EL (cell line): ENCODE measurements around the gene TLR4.
A peak's percentile ranks its signal among the peaks of the same experiment; 100 is the strongest.

ENCODE experiments used
- DNase-seq: peaks from one replicate; pipeline ENCODE4 v3.0.0-alpha.2; 2016

The TLR4 gene

DNA sequence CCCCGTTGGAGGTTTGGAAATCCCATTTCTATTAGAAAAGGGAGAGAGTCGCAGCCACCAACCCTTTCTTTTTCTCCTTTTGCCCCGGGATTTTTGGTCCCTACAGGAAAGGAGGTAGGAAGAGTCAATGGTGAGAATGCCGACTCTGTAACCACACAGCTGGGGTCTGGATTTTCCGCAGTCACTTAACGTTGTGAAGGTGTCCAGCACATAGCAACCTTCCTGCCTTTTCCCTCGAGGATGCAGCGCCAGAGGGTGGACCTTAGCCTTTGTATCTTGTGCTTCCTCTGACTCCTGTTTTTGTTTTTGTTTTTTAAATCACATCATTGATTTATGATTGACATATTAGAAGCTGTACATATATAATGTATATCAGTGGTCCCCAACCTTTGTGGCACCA, 41.4 kb downstream of the TLR4 start:
- no peak for DNase-seq

DNA sequence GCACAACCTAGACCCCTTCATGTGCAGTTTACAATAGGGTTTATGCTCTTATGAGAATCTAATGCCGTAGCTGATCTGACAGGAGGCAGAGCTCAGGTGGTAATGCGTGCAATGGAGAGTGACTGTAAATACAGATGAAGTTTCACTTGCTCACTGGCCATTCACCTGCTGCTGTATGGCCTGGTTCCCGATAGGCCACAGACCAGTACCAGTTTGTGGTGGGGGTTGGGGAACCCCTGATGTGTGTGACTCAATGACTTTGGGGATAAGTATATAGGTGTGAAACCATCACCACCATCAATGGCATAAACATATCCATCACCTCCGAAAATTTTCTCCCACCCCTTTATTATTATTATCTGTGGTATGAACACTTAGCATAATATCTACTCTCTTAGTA, 42.1 kb downstream of the TLR4 start:
- DNase-seq: no peak

DNA sequence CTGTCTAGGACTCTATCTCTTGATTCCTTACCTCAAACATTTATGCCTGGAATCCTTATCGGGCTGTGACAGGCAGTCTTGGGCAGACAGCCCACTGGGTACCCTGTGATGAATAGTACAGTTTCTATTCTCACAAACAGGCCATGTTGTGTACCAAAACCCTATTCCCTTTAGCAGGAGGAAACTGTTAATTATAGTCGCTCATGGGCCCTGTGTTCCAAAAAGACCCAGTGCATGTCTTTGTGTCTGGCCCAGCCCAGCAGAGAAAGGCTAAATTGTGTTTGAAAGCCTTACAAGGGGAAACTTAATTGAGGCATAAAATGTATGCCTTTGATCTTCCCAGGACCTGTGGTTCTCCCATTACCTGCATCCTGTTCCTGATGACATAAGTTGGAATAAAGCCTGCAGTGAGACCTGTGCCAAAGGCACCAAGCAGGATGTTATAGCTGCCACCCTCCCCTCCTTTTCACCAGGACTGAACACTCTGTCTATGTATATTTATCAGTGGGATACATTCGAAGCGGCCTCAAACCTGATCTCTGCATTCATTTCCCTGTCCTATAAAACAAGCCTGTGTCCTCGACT, 43.3 kb downstream of the TLR4 start:
- no peak for DNase-seq

DNA sequence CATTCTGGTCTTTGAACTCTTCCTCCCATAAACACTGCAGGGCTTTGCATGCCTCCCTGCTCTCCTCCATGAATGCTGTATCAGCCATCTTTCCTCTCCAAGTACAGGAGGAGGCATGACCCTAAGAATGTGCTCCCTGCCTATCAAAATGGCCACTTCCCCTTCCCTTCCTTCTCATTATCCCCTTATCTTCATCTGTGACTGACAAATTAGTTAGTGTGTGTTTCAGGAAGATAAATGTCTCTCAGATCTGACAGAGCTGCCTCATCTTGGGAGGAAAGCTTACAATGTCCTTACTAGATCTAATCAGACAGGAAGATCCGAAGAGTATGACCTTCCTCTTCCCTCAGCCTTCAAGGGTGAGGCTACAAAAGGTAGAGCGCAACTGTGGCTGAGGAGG, 46.2 kb downstream of the TLR4 start:
- no peak for DNase-seq

DNA sequence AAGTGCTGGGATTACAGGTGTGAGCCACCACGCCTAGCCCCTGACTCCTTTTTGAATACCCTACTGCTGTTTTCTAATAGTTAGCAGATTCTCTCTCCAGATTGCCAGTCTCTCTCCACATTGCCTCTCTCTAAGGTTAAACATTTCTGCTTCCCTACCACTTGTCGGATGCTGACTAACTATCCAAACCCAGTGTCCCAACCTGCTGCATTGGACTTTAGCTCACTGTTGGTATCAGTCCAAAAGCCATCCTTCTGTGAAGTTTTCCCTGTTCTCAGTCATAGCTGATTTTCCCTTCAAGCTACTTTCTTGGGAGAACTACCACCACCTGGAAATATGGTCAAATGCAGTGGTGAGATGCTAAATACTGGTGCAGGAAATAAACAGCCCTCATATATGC, 48.7 kb downstream of the TLR4 start:
- DNase-seq: no peak

GRCh38 chr9:117757561-117758190, 53.5 kb downstream of the TLR4 start:
- no peak for DNase-seq

GRCh38 chr9:117763314-117763713, 59.1 kb downstream of the TLR4 start:
- peak; percentile 74 for DNase-seq

DNA sequence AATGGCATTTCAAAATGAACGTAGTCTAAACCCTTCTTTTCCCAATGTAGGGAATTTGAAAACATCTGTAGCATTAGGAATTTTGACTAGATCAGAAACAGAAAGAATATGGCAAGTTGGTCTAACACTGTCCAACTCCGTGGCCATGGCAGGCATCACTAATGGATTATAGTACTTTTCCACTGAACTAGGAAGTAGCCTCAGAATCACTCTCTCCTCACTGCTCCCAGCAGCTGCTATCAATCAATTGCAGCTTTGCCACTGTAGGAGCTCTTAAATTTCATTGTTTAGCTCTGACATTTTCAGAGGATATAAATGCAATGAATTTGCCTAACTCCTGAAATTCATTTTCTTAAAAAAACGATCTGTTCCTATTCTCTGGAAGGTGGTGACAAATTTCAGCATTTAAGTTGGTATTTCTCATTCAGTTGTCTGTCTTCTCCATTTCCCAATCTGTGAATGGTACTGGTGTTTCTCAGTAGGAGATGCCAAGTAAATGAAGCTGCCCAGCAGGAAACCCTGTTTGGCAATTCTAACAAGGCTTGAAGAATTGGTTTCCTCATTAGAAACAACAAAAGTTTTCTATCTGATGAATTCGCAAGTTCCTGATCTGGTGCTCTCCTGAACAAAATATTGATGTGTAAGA, 64.7 kb downstream of the TLR4 start:
- DNase-seq: no peak

- no peak for DNase-seq
Measured at GRCh38 chr9:117771136-117771535, 66.9 kb downstream of the TLR4 start.

DNA sequence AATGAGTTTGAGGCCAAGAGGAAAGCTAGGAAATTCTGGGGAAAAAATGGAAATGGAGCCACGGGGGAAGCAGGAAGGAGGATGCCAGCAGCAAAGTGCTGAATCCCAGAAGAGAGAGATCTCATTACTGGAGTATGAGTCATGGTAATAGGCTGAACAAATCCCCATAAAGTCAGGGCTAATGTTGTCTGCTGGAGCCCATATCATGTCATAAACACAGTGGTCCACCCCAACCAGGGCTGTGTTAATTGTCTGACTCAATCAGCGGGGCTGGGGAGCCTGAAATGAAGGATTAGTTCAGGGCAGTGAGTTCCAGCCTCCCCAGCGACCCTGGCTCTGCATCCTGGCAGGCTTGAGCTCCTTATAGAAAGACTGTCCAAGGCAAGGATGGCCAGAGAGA, 68.8 kb downstream of the TLR4 start:
- DNase-seq: peak; percentile 83
